OCI-LY3 (cell line): ENCODE measurements around the gene AK2.

Experiments used
- EZH2phosphoT487 ChIP-seq: fragments of 200-600 bp; shearing (Covaris generic); IDR thresholded peaks from 2 replicates; pipeline ENCODE4 v1.6.1; 2018; ENCODE audit warnings: antibody characterized with exemption, mixed run types, low read depth
- TF ChIP-seq, protein P1 (sequence below): fragments of 200-600, 300-600 bp; sonication (generic); IDR thresholded peaks from 2 replicates; pipeline ENCODE4 v1.5.1; 2014; ENCODE audit warnings: antibody characterized with exemption, low read length, low read depth

DNA sequence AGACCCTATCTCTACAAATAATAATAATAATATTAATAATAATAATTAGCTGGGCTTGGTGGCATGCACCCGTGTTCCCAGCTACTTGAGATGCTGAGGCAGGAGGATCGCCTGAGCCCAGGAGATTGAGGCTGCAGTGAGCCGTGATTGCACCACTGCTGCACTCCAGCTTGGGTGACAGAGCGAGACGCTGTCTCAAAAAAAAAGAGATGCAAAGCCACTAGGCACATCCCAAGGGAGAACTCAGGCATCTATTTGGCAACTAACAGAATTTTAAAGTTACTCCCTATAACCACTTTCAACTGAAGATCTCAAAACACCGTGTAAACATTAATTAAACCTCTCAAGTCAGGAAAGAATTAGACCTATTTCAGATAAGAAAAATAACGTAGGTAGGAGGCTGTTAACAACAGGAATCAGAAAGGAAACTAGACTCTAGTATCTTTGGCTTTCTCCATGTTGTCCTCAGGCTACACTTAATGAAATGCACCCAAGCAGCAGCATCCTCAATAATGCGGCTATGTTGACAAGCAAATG lies 75.8 kb downstream of the AK2 start:
- TF ChIP-seq, protein P1, sequence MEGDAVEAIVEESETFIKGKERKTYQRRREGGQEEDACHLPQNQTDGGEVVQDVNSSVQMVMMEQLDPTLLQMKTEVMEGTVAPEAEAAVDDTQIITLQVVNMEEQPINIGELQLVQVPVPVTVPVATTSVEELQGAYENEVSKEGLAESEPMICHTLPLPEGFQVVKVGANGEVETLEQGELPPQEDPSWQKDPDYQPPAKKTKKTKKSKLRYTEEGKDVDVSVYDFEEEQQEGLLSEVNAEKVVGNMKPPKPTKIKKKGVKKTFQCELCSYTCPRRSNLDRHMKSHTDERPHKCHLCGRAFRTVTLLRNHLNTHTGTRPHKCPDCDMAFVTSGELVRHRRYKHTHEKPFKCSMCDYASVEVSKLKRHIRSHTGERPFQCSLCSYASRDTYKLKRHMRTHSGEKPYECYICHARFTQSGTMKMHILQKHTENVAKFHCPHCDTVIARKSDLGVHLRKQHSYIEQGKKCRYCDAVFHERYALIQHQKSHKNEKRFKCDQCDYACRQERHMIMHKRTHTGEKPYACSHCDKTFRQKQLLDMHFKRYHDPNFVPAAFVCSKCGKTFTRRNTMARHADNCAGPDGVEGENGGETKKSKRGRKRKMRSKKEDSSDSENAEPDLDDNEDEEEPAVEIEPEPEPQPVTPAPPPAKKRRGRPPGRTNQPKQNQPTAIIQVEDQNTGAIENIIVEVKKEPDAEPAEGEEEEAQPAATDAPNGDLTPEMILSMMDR = no peak
- TF ChIP-seq EZH2phosphoT487 = no peak
